GM19240 (cell line): ENCODE results near the gene TM4SF4.

Experiments used
- DNase-seq: peaks from one replicate; pipeline ENCODE4 v3.0.0; 2011; ENCODE audit warnings: low spot score; ENCODE audit not compliant: insufficient read length

Gene TM4SF4

GRCh38 chr3:149455366-149455765, 19.1 kb upstream of the TM4SF4 start:
- DNase-seq = no peak

DNA sequence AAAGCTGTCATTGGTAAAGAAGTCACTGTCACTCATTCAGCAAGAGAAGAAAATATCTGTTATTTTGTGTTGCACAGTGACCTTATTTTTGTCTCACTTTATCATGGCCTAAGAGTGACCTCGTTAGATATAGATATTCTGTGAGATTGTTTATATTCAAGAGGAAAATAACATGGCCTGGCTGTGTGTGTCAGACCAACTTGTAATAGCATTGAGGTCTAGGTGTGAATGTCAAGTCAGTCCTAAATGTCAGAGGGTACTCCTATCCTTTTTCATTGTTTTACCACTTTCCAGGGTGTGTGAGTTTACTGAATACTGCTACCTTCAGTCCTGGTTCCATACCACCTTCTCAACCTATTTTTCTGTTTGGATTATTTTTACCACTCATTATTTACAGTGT, 18.5 kb upstream of the TM4SF4 start:
- DNase-seq = no peak

- DNase-seq = no peak
These were observed 14.9 kb upstream of the TM4SF4 start for GRCh38 chr3:149459491-149460059.

- no peak for DNase-seq
These were observed 14.4 kb upstream of the TM4SF4 start for GRCh38 chr3:149460117-149460516.

- DNase-seq = no peak
These were observed 12.4 kb upstream of the TM4SF4 start for GRCh38 chr3:149462051-149462450.

- no peak for DNase-seq
These were observed 11.9 kb upstream of the TM4SF4 start for GRCh38 chr3:149462581-149463011.

DNA sequence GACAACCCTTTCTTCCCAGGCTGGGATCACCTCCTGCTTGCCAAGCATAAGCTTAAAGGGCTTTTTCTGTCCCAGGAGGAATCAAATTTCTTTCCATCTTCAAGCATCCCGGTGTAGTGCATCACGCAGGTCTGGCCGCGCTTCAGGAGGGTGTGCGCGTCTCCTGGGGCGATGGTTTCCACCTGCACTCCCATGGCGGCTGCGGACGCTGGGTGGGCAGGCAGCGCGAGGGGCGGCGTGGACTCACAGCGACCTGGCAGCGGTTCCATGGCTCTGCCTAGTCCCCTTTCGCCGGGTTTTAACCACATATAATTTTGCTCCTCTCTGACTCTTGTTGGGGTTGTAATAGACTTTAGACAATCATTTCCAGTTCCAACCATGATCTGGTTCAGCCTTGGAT, 10.6 kb upstream of the TM4SF4 start:
- no peak for DNase-seq

GRCh38 chr3:149464542-149465328, 9.8 kb upstream of the TM4SF4 start:
- DNase-seq = no peak

GRCh38 chr3:149465351-149465883, 9.1 kb upstream of the TM4SF4 start:
- DNase-seq = no peak

DNA sequence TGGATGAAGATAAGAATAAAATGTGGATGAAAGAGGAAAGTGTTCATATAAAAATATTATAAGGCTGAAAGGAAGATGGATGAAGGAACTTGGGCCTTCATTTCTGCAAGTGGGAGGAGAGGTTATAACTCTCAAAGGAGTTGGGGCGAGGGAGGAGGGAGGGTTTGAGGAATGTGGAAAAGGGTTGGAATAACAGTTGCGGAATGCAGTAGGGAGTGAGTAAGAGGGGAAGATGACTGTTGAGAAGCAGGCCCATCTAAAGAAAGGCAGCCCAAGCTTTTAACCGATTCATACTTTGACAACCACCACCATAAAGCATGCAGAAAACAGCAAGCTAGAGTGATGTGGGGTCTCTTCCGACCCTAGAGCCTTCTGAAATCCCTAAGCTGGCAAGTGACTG, 8.3 kb upstream of the TM4SF4 start:
- no peak for DNase-seq

- DNase-seq = peak; percentile 30
These were observed 5.8 kb upstream of the TM4SF4 start for GRCh38 chr3:149468504-149469212.

DNA sequence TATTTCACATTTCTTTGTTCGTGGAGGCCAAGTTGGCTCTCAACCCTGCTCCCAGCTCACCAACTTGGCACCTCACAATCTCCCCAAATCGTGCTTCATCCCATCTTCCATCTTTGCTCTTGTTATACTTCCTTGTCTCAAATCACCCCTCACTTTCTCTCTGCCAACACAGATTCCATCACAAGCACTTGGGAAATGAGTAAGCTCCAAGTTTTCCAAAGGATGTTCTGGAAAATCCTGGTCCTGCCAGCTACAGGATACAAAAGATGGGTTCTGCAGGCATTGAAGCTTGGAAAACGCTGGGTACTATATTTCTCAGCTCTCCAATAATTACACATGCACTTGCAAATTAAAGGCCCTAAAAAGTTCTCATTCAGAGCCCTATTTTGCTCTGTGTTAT, 4.1 kb upstream of the TM4SF4 start:
- DNase-seq = no peak

DNA sequence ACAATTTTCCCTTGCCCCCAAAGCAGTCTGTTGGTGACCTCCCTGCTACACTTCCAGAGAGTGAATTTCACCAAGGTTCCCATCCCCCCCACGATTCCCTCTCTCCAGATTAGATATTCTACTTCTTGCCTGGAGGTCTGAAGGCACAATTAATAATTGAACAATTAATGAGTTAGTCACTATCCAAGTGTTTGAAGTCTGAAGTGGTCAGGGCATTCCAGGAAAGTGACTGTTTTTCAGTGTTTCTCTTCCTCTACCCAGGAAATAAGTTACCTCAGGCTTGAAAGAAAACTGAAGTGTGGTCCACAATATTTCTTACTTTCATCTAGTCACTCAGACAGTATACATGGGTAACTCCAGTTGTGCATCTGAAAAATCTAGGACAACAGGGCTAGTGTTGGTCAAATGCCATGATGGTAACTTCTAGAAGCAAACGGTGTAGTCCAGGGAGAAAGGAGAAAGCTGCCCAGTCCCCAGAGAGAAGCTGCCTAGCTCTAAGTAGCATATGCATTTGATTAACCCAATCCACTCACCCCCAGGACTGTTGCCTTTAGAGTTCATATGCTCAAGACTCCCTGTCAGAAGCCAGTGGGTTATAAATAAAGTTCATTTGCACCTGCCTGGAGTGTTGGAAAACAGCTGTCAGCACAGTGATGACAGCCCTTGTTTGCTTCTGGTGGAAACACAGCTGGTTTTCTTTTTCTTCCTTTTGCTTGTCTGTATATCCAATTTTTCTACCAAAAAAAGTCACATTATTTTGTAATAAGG, 2.3 kb upstream of the TM4SF4 start:
- DNase-seq = no peak

DNA sequence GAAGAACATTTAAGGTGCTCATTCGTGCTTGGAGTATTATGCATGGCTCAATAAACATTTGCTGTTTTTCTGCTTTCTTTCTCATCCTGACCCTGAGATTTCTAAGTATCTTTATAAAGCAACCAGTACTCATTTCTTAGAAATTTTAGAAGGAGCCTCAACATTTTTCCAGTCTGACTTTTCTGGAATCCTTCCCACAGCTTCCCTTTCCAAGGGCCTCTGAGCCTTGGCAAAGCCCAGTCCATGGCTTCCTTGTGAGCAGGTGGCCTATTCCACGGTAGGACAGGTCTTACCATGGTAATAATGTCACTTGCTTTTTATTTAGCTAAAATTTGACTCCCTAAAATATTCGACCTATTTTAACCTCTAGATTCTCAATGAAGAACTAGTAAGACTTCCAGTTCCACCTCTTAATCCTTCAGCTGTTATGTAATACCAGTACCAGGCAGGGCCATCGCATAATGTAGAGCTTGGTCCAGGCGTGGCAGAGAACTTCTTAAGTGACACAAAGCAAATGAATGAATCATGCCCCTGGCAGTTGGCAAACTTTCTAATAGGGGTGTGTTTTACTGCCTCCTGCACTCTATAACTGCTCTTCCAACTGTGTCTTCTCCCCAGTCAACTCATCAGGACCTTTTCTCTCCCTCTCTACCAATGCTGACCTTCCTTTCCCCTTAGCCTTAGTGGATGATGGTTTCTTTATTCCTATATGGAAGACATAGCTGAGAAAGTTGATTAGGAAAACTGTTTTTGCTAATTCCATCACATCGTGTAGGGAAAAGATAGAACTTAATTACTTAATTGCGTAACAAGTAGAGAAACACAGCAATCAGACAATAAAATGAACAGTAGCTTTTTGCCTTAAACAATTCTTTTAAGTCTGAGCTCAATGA, 894 bp upstream of the TM4SF4 start:
- DNase-seq = no peak

- DNase-seq = no peak
These were observed 1.1 kb downstream of the TM4SF4 start for GRCh38 chr3:149475451-149476060.

DNA sequence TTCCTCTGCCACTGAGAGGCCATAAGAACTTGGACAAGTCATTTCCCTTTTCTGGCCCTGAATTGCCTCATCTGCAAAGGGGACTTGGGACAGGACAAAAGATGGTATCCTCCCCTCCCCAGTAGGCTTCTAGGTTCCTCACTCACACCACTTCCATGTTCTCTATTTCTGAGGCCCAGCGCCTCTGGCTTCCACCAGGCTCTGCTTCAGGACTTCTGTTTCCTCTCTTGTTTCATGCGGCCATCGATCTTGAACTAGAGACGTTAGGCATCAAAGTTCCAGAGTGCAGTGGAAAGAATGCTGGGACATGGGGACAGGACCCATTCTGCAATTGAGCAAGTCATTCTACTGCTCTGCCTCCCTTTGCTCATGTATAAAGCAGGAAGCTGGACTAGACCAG, 1.7 kb downstream of the TM4SF4 start:
- no peak for DNase-seq

GRCh38 chr3:149479621-149480325, 5.3 kb downstream of the TM4SF4 start:
- DNase-seq = no peak

DNA sequence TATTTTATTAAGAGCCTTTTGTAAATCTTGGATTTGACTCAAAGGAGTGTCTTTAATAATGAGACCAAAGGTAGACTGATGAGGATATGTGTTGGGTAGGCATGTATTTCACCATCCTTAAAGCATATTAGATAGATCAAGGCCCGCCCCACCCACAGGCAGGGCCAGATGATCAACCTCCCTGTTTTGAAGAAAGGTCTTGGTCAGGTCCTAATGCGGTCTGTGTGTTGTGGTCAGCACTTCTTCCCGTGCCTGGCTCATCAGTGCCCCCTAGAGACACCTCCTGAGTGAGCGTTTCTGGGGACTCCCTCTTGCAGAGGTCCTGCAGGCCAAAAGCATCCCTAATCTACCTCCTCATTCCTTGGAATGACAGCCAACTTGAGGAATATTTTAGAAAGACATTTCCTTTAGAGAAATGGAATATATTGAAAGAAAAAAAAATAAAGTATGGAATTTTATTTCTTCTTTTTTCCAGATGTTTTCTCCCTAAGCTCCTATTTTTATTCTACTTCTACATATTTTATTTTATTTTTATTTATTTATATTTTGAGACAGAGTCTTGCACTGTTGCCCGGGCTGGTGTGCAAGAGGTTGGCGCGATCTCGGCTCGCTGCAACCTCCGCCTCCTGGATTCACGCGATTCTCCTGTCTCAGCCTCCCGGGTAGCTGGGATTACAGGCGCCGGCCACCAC, 6.0 kb downstream of the TM4SF4 start:
- DNase-seq = peak; percentile 34

DNA sequence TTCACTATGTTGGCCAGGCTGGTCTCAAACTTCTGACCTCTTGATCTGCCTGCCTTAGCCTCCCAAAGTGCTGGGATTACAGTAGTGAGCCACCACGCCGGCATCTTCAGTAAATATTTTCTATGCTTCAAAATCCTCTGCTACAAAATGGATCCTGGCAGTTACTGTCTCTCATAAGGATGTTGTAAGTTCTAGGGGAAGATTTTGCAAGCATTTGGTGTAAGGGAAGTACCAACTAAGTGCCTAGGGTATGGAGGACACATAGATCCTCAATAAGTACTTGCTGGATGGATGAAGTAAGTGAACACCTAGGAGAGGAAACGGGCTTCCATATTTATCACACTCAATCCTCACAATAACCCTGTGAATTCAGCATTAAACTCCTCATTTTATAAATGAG, 6.6 kb downstream of the TM4SF4 start:
- DNase-seq = no peak
